EH (cell line): Measurements from ENCODE around the gene IRAK2.
A peak's percentile ranks its signal among the peaks of the same experiment; 100 is the strongest.
"Not testable (repeated sequence)": the region's sequence is repeated elsewhere in the genome, so short reads cannot be mapped to it uniquely, and the experiment has no call there.

Experiments
- DNase-seq: peaks from one replicate; pipeline ENCODE4 v3.0.0-alpha.2; 2015; ENCODE audit warnings: low read depth

Gene IRAK2

DNA sequence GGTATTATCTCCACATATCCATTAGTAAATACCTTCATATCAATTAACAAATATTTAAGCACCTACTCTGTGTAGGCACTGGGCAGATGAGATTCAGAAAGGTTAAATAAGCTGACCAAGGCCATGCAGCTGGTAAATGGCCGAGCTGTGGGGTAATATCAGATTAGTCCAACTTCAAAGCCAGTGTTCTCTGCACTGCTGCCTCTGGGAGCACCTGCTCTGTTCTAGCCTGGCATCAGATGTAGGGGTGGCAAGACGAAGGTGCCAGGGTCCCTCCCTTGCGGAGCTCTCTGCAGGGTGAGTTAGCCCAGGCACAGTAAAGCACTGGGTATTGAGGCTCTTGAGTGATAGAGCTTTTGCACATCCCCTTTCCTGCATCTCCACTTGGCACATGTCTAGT is 89.0 kb downstream of the IRAK2 start:
- no peak for DNase-seq

DNA sequence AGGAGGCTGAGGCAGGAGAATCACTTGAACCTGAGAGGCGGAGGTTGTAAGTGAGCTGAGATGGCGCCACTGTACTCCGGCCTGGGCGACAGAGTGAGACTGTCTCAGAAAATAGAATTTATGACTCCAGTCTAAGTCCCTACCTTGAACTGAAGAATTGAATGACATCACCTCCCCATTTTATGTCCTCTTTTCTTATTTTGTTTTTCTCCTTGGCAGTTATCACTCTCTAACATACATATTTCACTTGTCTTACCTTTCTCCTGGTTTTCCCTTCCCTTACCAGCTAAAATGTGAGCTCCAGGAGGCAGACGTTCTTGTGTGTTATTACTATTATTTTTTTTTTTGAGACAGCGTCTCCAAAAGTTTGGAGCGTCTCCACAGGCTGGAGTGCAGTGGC is 91.1 kb downstream of the IRAK2 start:
- no peak for DNase-seq

DNA sequence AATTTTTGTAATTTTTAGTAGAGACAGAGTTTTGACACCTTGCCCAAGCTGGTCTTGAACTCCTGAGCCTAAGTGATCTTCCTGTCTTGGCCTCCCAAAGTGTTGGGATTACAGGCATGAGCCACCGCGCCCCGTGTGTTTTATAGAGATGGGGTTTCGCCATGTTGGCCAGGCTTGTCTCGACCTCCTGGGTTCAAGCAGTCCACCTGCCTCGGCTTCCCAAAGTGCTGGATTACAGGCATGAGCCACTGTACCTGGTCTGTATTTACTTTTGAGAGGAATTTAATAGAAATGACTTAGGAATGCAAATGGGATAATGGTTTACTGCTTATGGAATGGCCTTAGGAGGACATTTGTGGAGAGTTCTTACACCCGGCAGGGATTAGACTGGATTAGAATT is 94.3 kb downstream of the IRAK2 start:
- no peak for DNase-seq

DNA sequence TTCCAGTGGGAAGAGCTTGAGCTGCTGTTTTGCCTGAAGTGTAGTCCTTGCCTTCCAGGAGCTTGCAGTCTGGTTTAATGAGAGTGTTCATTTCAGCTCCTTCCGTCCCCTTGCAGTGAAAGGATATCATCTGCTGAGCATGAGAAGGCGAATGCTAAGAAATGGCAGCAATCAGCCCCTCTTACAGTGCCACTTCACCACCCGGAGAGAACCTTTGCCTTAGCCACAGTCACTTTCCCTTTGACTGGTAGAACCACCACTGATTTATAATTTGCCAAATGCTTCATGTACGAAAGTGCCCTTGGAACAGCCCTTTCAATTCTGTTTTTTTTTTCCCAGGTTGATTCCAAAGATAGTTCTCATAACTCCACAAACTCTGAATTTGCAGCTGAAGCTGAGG is 95.1 kb downstream of the IRAK2 start:
- no peak for DNase-seq

DNA sequence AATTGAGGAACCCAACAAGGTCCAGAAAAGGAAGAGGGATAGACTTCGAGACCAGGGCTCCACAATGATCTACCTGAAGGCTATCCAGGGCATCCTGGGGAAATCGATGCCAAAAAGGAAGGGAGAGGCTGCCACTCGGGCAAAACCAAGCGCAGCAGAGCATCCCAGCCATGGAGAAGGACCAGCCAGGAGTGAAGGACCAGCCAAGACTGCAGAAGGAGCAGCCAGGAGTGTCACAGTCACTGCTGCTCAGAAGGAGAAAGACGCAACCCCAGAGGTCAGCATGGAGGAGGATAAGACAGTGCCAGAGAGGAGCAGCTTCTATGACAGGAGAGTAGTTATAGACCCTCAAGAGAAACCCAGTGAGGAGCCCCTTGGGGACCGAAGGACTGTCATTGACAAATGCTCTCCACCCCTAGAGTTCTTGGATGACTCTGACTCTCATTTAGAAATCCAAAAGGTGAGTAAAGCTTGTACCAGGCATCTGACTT is 95.5 kb downstream of the IRAK2 start:
- no peak for DNase-seq

DNA sequence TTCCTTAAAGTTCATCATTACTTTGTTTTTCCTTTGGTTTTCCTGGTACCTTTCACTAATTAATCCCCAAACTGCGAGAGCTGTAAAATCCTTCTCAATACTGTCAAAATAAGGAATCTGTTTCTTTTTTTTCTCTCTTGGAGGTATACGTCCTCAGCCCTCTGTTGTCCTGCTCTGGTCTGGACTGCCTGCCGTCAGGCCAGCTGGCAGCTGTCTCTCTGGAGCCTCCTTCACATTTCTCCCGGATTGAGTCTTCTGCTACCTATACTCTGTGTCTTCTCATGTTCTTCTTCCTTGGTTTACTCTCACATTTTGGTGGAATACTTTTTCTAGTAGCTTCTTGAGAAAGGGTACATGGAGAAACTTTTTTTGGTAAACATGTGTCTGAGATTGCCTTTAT is 97.3 kb downstream of the IRAK2 start:
- no peak for DNase-seq

DNA sequence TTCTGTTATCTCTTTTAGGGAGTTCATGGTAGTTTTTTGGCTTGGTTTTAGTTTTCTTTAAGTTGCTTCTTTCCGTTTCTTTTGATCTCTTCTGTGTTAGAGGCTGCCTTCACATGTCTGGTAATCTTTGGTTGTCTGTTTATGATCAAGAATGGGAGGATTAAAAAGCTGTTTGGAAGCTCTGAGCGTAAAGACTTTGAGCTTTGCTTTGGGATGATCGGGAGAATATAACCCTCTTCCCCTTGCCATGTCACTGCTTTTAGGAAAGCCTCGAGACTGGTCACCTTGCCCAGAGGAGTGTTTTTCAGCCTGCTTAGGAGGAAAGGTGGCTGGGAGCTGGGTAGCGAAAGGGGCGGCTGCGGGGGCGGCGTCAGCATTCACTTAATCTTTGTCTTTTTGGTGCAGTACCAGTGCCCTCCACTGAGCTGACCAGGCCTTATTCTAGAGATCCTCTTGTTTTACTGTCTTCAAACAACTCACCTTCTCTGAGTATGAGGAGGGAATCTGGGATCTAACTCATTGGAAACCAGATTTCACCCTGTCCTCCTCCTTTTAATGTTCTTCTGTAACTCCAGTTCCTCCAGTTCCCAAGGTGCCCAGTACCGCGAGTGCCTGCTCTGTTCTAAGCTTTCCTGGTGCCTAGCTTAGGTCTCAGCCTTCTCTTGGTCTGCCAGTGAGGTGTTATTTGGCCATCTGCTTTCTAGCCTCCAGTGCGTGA is 99.1 kb downstream of the IRAK2 start:
- DNase-seq, result peak; percentile 55

DNA sequence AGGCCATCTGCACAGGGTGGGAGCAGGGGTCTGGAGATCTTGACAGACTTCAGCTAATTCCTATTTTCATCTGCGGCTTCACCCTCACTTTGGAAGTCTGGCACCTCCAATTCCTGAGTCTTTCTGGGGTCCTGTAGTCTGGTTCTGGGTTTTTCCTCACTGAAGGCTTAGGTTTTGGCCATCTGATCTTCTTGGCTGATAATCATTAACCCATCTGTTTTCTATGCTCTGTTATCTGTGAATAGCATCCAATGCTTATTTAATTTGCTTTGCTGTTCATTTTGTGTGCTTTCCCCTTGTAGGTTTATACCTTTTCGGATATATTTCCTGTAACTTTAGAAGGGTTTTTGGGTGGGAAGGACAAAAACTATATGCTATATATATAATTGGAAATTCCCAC is 101.1 kb downstream of the IRAK2 start:
- DNase-seq, result no peak

DNA sequence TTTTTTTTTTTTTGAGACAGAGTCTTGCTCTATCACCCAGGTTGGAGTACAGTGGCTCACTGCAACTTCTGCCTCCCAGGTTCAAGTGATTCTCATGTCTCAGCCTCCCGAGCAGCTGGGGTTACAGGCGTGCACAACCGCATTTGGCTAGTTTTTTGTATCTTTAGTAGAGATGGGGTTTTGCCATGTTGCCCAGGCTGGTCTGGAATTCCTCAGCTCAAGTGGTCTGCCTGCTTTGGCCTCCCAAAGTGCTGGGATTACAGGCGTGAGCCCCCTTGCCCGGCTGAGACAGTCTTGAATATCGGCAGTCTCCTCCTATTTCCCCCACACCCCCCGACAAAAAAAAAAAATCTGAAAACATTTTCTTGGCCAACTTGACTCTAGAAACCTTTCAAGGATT is 102.2 kb downstream of the IRAK2 start:
- not testable (repeated sequence) for DNase-seq

DNA sequence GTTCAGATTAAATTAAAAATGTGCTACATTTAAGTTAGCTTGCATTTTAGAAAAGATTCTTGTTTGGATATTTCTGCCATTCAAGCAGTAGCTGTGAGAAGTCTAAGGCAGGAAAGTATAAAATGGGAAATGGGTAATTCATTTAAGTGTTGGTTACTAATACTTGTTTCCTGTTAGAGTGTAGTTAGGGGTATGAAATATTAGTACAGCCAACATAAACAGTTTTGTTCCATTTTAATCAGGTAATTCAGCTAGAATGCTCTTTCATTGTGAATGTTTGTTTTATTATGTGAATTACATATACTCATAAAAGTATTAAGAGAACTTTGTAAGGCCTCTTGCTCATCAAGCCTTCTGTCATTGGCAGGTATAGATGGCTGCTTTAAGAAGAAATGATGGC is 103.4 kb downstream of the IRAK2 start:
- no peak for DNase-seq

DNA sequence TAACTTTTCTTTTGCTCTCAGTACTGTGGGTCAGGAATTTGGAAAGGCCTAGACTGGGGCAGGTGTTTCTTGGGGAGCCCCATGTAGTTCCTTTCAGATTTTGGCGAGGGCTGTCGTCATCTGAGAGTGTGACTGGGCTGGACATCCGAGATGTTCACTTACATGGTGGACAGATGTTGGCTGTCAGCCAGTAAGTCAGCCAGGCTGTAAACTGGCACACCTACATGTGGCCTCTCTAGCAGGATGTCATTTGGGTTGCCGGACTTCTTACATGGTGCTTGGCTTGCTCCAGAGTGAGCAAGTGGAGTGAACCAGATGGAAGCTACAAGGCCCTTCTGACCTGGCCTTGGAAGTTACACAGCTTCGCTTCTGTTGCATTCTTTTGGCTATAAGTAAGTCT is 104.2 kb downstream of the IRAK2 start:
- no peak for DNase-seq

DNA sequence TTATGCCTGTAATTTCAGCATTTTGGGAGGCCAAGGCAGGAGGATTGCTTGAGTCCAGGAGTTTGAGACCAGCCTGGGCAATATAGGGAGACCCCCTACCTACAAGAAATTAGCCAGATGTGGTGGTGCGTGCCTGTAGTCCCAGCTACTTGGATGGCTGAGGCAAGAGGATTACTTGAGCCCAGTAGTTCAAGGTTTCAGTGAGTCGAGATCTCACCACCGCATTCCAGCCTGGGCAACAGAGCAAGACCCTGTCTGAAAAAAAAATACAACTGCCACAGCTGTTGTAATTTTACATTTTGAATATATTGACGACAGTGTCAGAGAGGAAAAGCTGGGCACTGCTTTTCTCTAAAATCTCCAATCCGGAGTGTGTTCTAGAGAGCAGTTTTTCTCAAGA is 104.7 kb downstream of the IRAK2 start:
- no peak for DNase-seq

DNA sequence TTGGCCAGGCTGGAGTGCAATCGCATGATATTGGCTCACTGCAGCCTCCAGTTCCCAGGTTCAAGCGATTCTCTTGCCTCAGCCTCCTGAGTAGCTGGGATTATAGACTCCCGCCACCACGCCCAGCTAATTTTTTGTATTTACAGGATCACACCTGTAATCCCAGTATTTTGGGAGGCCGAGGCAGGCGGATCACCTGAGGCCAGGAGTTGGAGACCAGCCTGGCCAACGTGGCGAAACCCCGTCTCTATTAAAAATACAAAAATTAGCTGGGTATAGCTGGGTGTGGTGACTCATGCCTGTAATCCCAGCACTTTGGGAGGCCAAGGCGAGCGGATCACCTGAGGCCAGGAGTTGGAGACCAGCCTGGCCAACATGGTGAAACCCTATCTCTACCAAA is 107.8 kb downstream of the IRAK2 start:
- DNase-seq, result not testable (repeated sequence)

DNA sequence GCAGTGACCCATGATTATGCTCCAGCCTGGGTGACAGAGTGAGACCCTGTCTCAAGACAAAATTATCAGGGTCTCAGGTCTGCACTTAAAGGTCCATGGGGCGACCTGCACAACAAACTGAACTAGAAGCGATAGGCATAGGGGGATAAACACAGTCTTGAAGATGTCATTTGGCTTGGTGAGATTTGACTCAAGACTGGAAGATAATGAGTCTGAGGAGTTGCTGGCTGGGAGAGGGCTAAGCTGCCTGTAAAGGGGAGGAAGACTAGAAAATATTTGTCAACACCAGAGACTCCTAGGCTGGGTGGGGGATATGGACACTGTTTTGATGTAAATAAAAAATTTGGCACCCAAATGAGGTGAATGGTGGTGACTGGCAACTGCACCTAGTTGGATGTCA is 108.3 kb downstream of the IRAK2 start:
- DNase-seq, result no peak

DNA sequence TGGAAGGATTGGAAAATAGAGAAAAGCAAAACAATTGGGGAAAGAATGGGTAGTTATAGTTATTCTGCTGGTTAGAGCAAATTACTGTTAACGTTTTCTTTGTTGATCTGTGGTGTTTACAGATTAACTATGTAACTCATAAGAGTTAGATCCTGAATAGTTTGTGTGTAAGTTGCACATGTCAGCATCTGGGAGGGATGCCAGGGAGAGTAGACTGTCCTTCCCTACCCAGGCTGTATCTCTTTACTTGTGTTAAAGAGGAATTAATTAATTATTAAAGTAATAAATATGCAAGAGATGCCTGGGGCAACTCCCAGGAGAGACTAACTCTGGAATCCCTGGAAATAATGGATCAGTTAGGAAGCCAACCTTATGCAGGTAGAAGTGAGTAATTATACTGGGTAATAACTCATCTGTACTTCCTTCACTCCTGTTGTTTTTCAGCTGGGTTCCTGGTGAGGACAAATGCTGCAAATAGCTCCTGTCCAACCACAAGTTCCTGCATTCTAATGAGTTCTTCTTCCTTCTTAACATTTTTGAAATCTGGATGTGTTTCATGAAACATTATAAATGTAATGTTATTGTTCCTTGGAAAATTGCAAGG is 109.1 kb downstream of the IRAK2 start:
- peak; percentile 40 for DNase-seq

DNA sequence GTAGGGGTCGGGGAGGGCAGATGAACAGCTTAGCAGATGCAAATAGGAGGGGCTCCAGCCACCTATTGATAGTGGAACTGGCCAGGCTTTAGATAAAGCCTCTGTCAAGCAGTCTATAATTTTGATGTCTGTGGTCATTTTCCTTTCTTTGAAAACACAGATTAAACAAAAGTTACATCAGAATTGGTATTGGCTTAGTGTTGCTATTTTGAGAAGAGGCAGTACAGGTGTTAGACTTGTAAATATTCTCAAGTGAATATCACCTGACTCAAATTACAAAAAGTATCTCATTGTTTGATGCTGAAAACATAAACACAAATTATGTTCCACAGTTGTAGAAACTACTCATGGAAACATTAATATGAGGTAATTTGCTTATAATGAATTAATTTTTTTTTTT is 109.9 kb downstream of the IRAK2 start:
- no peak for DNase-seq

DNA sequence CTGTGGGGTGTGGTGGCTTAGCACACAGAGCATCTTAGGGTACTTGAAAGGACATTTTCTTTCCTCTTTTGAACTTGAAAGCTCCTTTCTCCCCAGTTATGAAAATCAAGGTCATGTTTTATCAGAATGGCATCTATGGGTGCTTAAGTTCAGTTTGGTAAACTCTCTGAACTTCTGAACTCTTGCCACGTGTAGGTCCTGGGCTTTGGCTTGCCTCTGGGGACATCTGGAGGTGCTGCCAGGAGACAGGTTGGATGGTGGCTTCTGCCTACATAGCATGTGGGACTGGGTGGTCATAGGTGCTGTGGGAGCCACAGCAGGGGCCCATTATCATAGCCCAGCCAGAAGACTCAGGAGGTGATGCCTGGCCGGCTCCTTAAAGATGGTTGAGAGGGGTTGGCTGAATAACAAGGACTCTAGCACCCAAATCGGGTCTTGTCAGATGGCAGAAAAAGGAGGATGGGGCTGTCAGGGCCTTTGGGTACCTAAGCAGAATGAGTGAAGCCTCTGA is 112.5 kb downstream of the IRAK2 start:
- no peak for DNase-seq

DNA sequence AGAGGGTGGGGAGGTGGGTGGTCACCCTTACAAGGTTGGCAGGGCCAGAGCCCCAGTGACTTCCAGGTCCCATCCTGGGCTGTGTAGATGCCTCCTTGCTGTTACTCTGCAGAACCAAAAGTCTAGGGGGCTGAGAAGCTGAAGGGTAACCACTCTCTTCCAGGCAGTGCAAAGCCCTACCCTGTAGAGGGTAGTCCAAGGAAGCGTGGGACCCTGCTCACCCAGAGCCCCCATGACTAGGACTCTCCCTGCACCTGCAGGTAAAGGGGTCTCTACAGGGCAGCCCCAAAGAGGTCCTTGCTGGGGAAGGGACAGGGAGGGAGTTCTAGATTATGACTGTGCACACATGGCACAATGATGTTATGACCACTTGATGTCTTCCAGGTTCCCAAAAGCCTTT is 113.8 kb downstream of the IRAK2 start:
- no peak for DNase-seq

DNA sequence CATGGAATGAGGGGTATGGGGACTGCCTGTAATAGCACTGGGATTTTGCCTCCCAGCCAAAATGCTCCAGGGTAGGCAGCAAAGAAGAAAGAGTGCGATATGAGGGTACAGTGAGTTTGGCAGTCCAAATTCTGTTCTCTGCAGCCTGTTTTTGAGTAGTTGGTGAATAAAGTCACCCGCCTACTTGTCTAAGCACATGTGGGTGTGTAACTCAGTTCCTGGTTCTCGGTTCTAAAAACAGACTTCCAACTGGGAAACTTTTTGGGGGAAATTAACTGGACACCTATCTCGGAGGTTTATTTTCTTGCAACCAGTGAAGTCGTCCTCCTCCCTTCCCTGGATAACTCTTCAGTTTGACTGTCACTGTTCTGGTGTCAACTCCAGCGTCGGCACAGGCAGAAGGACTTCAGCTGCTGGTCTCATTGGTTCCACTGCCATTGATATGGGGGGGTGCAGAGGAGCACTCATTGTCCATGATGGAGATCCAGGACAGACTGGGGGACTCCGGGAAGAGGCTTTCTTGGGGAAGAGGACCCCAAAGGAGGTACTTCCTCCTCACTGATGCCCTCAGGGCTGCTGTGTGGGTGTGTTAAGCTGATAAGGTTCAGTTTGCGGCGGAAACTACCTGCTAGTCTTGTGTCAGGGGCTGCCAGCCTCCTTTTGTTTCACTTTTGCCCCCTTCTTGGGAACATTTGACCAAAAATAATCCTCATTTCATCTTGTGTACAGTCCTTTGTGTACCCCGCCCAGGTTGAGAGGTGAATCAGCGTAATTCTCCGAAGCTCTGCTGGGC is 114.9 kb downstream of the IRAK2 start:
- DNase-seq, result no peak

DNA sequence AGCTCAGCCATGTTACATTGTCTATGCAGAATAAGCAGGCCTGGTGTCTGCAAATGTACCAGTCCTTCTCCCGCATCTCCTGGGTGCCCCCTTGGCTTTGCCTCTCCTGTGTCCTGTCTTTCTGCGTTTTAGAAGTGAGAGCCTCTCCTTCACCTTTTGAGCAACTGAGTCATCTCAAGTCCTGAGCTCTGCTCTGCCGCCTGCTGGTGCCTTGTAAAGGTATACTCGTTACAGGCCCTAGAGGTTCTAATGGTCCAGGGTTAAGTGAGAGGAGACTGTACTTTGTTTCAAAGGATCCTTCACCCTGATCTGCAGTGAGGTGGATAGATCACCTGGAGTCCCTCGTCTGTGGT is 115.4 kb downstream of the IRAK2 start:
- DNase-seq, result no peak

DNA sequence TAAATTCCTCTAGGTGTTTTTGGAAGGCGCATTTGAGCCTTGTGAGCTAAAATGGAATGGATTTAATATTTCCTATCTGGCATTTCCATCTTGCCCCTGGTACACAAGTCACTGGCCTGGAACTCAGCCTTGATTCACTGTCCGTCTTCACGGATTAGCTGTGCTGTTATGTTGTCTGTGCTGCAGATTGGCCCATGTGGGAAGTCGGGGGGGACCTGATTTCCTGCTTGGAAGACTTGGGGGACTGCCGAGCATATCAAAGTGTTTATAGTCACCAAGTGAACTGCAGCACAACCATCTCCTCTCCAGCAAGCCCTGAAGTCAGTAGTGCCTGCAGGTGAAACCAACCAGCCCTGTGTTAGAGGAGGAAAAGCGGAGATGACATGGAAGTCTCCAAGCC is 115.9 kb downstream of the IRAK2 start:
- no peak for DNase-seq

DNA sequence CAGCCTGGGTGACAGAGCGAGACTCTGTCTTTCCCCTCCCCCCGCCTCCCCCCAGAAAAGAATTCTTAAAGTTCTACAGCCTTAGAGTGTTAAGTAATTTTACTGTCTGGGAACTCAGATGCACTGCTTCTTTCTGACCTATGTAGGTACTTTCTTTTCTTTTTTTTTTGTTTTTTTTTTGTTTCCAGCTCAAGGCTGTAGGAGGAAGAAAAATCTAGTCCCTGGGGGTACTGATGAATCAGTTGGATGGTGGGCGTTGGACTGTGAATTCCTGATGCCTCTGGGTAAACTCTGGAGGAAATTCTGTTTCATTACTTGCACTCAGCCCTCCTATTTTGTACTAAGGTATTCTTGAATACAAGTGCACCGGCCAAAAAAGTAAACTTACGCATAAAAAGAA is 117.2 kb downstream of the IRAK2 start:
- no peak for DNase-seq

DNA sequence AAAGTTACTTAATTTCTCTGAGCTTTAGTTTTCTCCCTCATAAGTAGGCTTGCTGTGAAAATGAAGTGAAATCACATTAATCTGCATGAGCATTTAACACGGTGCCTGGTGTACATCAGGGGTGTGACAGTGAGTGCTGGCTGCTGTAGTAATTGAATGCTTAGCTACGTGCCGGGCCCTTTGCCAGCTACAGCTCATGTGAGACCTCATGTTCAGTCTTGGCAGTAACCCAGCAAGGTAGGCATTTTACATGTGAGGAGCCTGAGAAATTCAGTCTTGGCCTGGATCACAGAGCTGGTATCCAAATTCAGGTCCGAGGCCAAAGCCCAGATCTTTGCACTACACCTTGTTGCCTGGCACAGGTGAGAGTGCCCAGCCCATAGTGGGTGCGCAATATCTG is 118.9 kb downstream of the IRAK2 start:
- DNase-seq, result no peak
